Osteoblast (primary cell): ENCODE results near the gene PARD3B. TPM values are rescaled to one million over a fixed set of nuclear protein-coding genes. Genes with fewer than 3 reads are reported as not detected.

ENCODE experiments used
- DNase-seq: peaks from one replicate; pipeline ENCODE4 v3.0.0; 2011; ENCODE audit warnings: low spot score, mixed read lengths; ENCODE audit not compliant: insufficient read length; ENCODE audit errors: missing footprints
- H2AFZ ChIP-seq: 2 replicates; pipeline ENCODE4 v1.6.0; 2011; ENCODE audit warnings: mild to moderate bottlenecking, low read length
- H3K27ac ChIP-seq: 2 replicates; pipeline ENCODE4 v1.5.1; 2011; ENCODE audit warnings: mild to moderate bottlenecking, low read depth, low read length, moderate library complexity
- H3K27me3 ChIP-seq: 2 replicates; pipeline ENCODE4 v1.6.0; 2012; ENCODE audit warnings: mild to moderate bottlenecking, control low read depth, inconsistent platforms, low read length, moderate library complexity; ENCODE audit not compliant: insufficient read depth
- H3K36me3 ChIP-seq: 2 replicates; pipeline ENCODE4 v1.5.1; 2011; ENCODE audit warnings: mild to moderate bottlenecking, low read length, control low read depth, moderate library complexity; ENCODE audit not compliant: insufficient read depth
- H3K4me1 ChIP-seq: 2 replicates; pipeline ENCODE4 v1.5.1; 2011; ENCODE audit warnings: mild to moderate bottlenecking, low read length, control low read depth, moderate library complexity; ENCODE audit not compliant: insufficient read depth
- H3K4me2 ChIP-seq: 2 replicates; pipeline ENCODE4 v1.6.0; 2011; ENCODE audit warnings: mild to moderate bottlenecking, low read length; ENCODE audit not compliant: insufficient read depth
- H3K4me3 ChIP-seq: fragments of 200-600 bp; sonication (generic); 3 replicates; pipeline ENCODE4 v1.5.1; 2012; ENCODE audit warnings: mild to moderate bottlenecking, low read length, inconsistent platforms; ENCODE audit not compliant: insufficient read depth
- H3K79me2 ChIP-seq: 2 replicates; pipeline ENCODE4 v1.6.0; 2012; ENCODE audit warnings: mild to moderate bottlenecking, low read length, control low read depth, inconsistent platforms; ENCODE audit not compliant: insufficient read depth
- H3K9me3 ChIP-seq: 2 replicates; pipeline ENCODE4 v1.5.1; 2011; ENCODE audit warnings: low read depth, low read length, control low read depth
- H4K20me1 ChIP-seq: 2 replicates; pipeline ENCODE4 v1.6.0; 2012; ENCODE audit warnings: mild to moderate bottlenecking, low read length, control low read depth; ENCODE audit not compliant: insufficient read depth
- CTCF ChIP-seq: IDR thresholded peaks from 2 replicates; pipeline ENCODE4 v1.5.1; 2011; ENCODE audit warnings: mild to moderate bottlenecking, low read depth, low read length, moderate library complexity; ENCODE audit errors: extremely low read depth
- total RNA-seq: library from RNA; depleted of rRNA; stranded (reverse); fragments of >200 nt; gene quantifications from 2 replicates; pipeline ENCODE4 v1.2.3, GENCODE V29; 2012

Gene PARD3B
- total RNA-seq, 1 donor: 22.4 TPM

GRCh38 chr2:204790076-204790475 lies 244.8 kb downstream of the PARD3B start:
- no peak for DNase-seq
- H3K79me2 ChIP-seq: no peaks in the 10 kb centered on the region
- TF ChIP-seq CTCF: no peak
- no peak overlapping the region for H2AFZ ChIP-seq
- peaks cover 22% of the 10 kb centered on the region for H3K4me1 ChIP-seq
- no peaks in the 10 kb centered on the region for H3K36me3 ChIP-seq
- H4K20me1 ChIP-seq: no peaks in the 10 kb centered on the region
- H3K4me2 ChIP-seq: no peak overlapping the region
- no peaks in the 10 kb centered on the region for H3K27me3 ChIP-seq
- H3K27ac ChIP-seq: no peak overlapping the region
- no peak overlapping the region for H3K4me3 ChIP-seq
- no peaks in the 10 kb centered on the region for H3K9me3 ChIP-seq

GRCh38 chr2:204791230-204791629 lies 246.0 kb downstream of the PARD3B start:
- DNase-seq: no peak
- Histone ChIP-seq H4K20me1 (no peaks in the 10 kb centered on the region), H3K27ac (peak overlapping the region; percentile 28), H3K9me3 (no peaks in the 10 kb centered on the region), H3K79me2 (no peaks in the 10 kb centered on the region), H3K4me1 (peaks cover 27% of the 10 kb centered on the region), H3K4me2 (no peak overlapping the region), H3K36me3 (no peaks in the 10 kb centered on the region), H2AFZ (no peak overlapping the region), H3K27me3 (no peaks in the 10 kb centered on the region), H3K4me3 (no peak overlapping the region)
- TF ChIP-seq CTCF: no peak

GRCh38 chr2:204794624-204795023 lies 249.3 kb downstream of the PARD3B start:
- Histone ChIP-seq H3K9me3 (no peaks in the 10 kb centered on the region), H4K20me1 (no peaks in the 10 kb centered on the region), H2AFZ (no peak overlapping the region), H3K27ac (no peak overlapping the region), H3K79me2 (no peaks in the 10 kb centered on the region), H3K36me3 (no peaks in the 10 kb centered on the region), H3K4me1 (peaks cover 27% of the 10 kb centered on the region), H3K4me2 (peak overlapping the region; percentile 5), H3K4me3 (no peak overlapping the region), H3K27me3 (no peaks in the 10 kb centered on the region)
- no peak for TF ChIP-seq CTCF
- DNase-seq: no peak

GRCh38 chr2:204795156-204795555 lies 249.9 kb downstream of the PARD3B start:
- H3K36me3 ChIP-seq: no peaks in the 10 kb centered on the region
- peak overlapping the region; percentile 16 for H2AFZ ChIP-seq

More at GRCh38 chr2:204795156-204795555, 249.9 kb downstream of the PARD3B start:
- peak overlapping the region; percentile 5 for H3K4me2 ChIP-seq
- H3K79me2 ChIP-seq: no peaks in the 10 kb centered on the region
- H3K27ac ChIP-seq: no peak overlapping the region
- H3K4me1 ChIP-seq: peaks cover 27% of the 10 kb centered on the region
- H3K4me3 ChIP-seq: no peak overlapping the region
- H3K9me3 ChIP-seq: no peaks in the 10 kb centered on the region
- TF ChIP-seq CTCF: no peak
- no peaks in the 10 kb centered on the region for H3K27me3 ChIP-seq
- H4K20me1 ChIP-seq: no peaks in the 10 kb centered on the region
- peak; percentile 73 for DNase-seq
